ENCODE data around the gene EFHD2.
"Not testable (repeated sequence)": the region's sequence is repeated elsewhere in the genome, so short reads cannot be mapped to it uniquely, and the experiment has no call there.

Gene EFHD2

GRCh38 chr1:15428252-15428651, 18.6 kb downstream of the EFHD2 start:
- H3K36me3 Mint-ChIP-seq; H3K4me1 Mint-ChIP-seq (ENCODE audit: low read depth); H3K4me3 Mint-ChIP-seq; H3K9me3 Mint-ChIP-seq (ENCODE audit: low read depth); H3K27me3 Mint-ChIP-seq; H3K27ac Mint-ChIP-seq: not testable (repeated sequence)

GRCh38 chr1:15428815-15429435, 19.2 kb downstream of the EFHD2 start:
- H3K4me1 Mint-ChIP-seq (ENCODE audit: low read depth), result peaks cover 1% of the 10 kb centered on the region
- H3K27ac Mint-ChIP-seq, result no peak overlapping the region
- no peaks in the 10 kb centered on the region for H3K27me3 Mint-ChIP-seq
- H3K36me3 Mint-ChIP-seq, result no peaks in the 10 kb centered on the region
- H3K4me3 Mint-ChIP-seq, result no peak overlapping the region
- no peaks in the 10 kb centered on the region for H3K9me3 Mint-ChIP-seq (ENCODE audit: low read depth)

GRCh38 chr1:15429701-15430149, 20.0 kb downstream of the EFHD2 start:
- H3K27ac Mint-ChIP-seq, result no peak overlapping the region
- H3K9me3 Mint-ChIP-seq (ENCODE audit: low read depth), result no peaks in the 10 kb centered on the region
- no peaks in the 10 kb centered on the region for H3K27me3 Mint-ChIP-seq
- H3K36me3 Mint-ChIP-seq, result no peaks in the 10 kb centered on the region
- no peak overlapping the region for H3K4me3 Mint-ChIP-seq
- H3K4me1 Mint-ChIP-seq (ENCODE audit: low read depth), result no peaks in the 10 kb centered on the region

GRCh38 chr1:15430787-15431570, 21.3 kb downstream of the EFHD2 start:
- Mint-ChIP-seq H3K27ac (no peak overlapping the region), H3K4me3 (no peak overlapping the region)

GRCh38 chr1:15431571-15431948, 21.9 kb downstream of the EFHD2 start:
- Mint-ChIP-seq H3K9me3 (ENCODE audit: low read depth) (no peaks in the 10 kb centered on the region), H3K27me3 (no peaks in the 10 kb centered on the region), H3K4me3 (no peak overlapping the region), H3K4me1 (ENCODE audit: low read depth) (no peaks in the 10 kb centered on the region), H3K36me3 (no peaks in the 10 kb centered on the region), H3K27ac (no peak overlapping the region)

More at GRCh38 chr1:15430787-15431570, 21.3 kb downstream of the EFHD2 start:
- no peaks in the 10 kb centered on the region for H3K4me1 Mint-ChIP-seq (ENCODE audit: low read depth)
- H3K27me3 Mint-ChIP-seq, result no peaks in the 10 kb centered on the region
- no peaks in the 10 kb centered on the region for H3K9me3 Mint-ChIP-seq (ENCODE audit: low read depth)
- H3K36me3 Mint-ChIP-seq, result no peaks in the 10 kb centered on the region

GRCh38 chr1:15432324-15432723, 22.6 kb downstream of the EFHD2 start:
- Mint-ChIP-seq H3K27ac (no peak overlapping the region), H3K27me3 (no peaks in the 10 kb centered on the region), H3K36me3 (no peaks in the 10 kb centered on the region), H3K4me3 (no peak overlapping the region), H3K9me3 (ENCODE audit: low read depth) (no peaks in the 10 kb centered on the region), H3K4me1 (ENCODE audit: low read depth) (no peaks in the 10 kb centered on the region)

- no peaks in the 10 kb centered on the region for H3K9me3 Mint-ChIP-seq (ENCODE audit: low read depth)
- no peaks in the 10 kb centered on the region for H3K4me1 Mint-ChIP-seq (ENCODE audit: low read depth)
- no peak overlapping the region for H3K27ac Mint-ChIP-seq
- H3K4me3 Mint-ChIP-seq, result no peak overlapping the region
- H3K36me3 Mint-ChIP-seq, result no peaks in the 10 kb centered on the region
- no peaks in the 10 kb centered on the region for H3K27me3 Mint-ChIP-seq
Measured at GRCh38 chr1:15433471-15433870, 23.8 kb downstream of the EFHD2 start.

GRCh38 chr1:15434739-15435138, 25.1 kb downstream of the EFHD2 start:
- not testable (repeated sequence) for H3K4me1 Mint-ChIP-seq (ENCODE audit: low read depth); H3K27me3 Mint-ChIP-seq; H3K36me3 Mint-ChIP-seq; H3K27ac Mint-ChIP-seq; H3K4me3 Mint-ChIP-seq; H3K9me3 Mint-ChIP-seq (ENCODE audit: low read depth)

GRCh38 chr1:15435239-15436077, 25.8 kb downstream of the EFHD2 start:
- H3K36me3 Mint-ChIP-seq, result no peaks in the 10 kb centered on the region
- no peaks in the 10 kb centered on the region for H3K27me3 Mint-ChIP-seq
- no peaks in the 10 kb centered on the region for H3K9me3 Mint-ChIP-seq (ENCODE audit: low read depth)
- H3K4me1 Mint-ChIP-seq (ENCODE audit: low read depth), result no peaks in the 10 kb centered on the region
- no peak overlapping the region for H3K4me3 Mint-ChIP-seq
- no peak overlapping the region for H3K27ac Mint-ChIP-seq

- no peaks in the 10 kb centered on the region for H3K9me3 Mint-ChIP-seq (ENCODE audit: low read depth)
- H3K27me3 Mint-ChIP-seq, result no peaks in the 10 kb centered on the region
- H3K36me3 Mint-ChIP-seq, result no peaks in the 10 kb centered on the region
- no peaks in the 10 kb centered on the region for H3K4me1 Mint-ChIP-seq (ENCODE audit: low read depth)
- H3K4me3 Mint-ChIP-seq, result no peak overlapping the region
- H3K27ac Mint-ChIP-seq, result no peak overlapping the region
Measured at GRCh38 chr1:15436881-15437442, 27.3 kb downstream of the EFHD2 start.

- H3K4me1 Mint-ChIP-seq (ENCODE audit: low read depth), result no peaks in the 10 kb centered on the region
- no peaks in the 10 kb centered on the region for H3K9me3 Mint-ChIP-seq (ENCODE audit: low read depth)
- H3K4me3 Mint-ChIP-seq, result no peak overlapping the region
- no peak overlapping the region for H3K27ac Mint-ChIP-seq
- H3K27me3 Mint-ChIP-seq, result no peaks in the 10 kb centered on the region
- no peaks in the 10 kb centered on the region for H3K36me3 Mint-ChIP-seq
Measured at GRCh38 chr1:15439325-15439724, 29.6 kb downstream of the EFHD2 start.

GRCh38 chr1:15440357-15440756, 30.7 kb downstream of the EFHD2 start:
- H3K27ac Mint-ChIP-seq, result no peak overlapping the region
- H3K4me3 Mint-ChIP-seq, result no peak overlapping the region
- H3K9me3 Mint-ChIP-seq (ENCODE audit: low read depth), result no peaks in the 10 kb centered on the region
- peaks cover 2% of the 10 kb centered on the region for H3K27me3 Mint-ChIP-seq
- no peaks in the 10 kb centered on the region for H3K4me1 Mint-ChIP-seq (ENCODE audit: low read depth)
- no peaks in the 10 kb centered on the region for H3K36me3 Mint-ChIP-seq

- H3K4me1 Mint-ChIP-seq (ENCODE audit: low read depth), result no peaks in the 10 kb centered on the region
- H3K4me3 Mint-ChIP-seq, result no peak overlapping the region
- no peaks in the 10 kb centered on the region for H3K9me3 Mint-ChIP-seq (ENCODE audit: low read depth)
- H3K36me3 Mint-ChIP-seq, result no peaks in the 10 kb centered on the region
- no peak overlapping the region for H3K27ac Mint-ChIP-seq
- peaks cover 3% of the 10 kb centered on the region for H3K27me3 Mint-ChIP-seq
Measured at GRCh38 chr1:15441247-15441646, 31.6 kb downstream of the EFHD2 start.

GRCh38 chr1:15442119-15442518, 32.4 kb downstream of the EFHD2 start:
- Mint-ChIP-seq H3K27me3 (peaks cover 3% of the 10 kb centered on the region), H3K27ac (no peak overlapping the region), H3K4me3 (no peak overlapping the region), H3K36me3 (no peaks in the 10 kb centered on the region), H3K4me1 (ENCODE audit: low read depth) (no peaks in the 10 kb centered on the region), H3K9me3 (ENCODE audit: low read depth) (no peaks in the 10 kb centered on the region)

- Mint-ChIP-seq H3K4me1 (ENCODE audit: low read depth) (no peaks in the 10 kb centered on the region), H3K36me3 (no peaks in the 10 kb centered on the region), H3K9me3 (ENCODE audit: low read depth) (no peaks in the 10 kb centered on the region), H3K27ac (no peak overlapping the region), H3K27me3 (peaks cover 3% of the 10 kb centered on the region), H3K4me3 (no peak overlapping the region)
Measured at GRCh38 chr1:15442759-15443158, 33.1 kb downstream of the EFHD2 start.
